Activated naive CD4-positive, alpha-beta T cell treated with anti-CD3 and anti-CD28 coated beads, Interleukin-2, amount 50 U/mL, for 16 hours (primary cell): Measurements from ENCODE around the gene RNF126.
"Not testable (repeated sequence)": the region's sequence is repeated elsewhere in the genome, so short reads cannot be mapped to it uniquely, and the experiment has no call there.

ENCODE experiments used
- DNase-seq: peaks from one replicate; pipeline ENCODE4 v3.0.0-alpha.2; 2020

Gene RNF126

DNA sequence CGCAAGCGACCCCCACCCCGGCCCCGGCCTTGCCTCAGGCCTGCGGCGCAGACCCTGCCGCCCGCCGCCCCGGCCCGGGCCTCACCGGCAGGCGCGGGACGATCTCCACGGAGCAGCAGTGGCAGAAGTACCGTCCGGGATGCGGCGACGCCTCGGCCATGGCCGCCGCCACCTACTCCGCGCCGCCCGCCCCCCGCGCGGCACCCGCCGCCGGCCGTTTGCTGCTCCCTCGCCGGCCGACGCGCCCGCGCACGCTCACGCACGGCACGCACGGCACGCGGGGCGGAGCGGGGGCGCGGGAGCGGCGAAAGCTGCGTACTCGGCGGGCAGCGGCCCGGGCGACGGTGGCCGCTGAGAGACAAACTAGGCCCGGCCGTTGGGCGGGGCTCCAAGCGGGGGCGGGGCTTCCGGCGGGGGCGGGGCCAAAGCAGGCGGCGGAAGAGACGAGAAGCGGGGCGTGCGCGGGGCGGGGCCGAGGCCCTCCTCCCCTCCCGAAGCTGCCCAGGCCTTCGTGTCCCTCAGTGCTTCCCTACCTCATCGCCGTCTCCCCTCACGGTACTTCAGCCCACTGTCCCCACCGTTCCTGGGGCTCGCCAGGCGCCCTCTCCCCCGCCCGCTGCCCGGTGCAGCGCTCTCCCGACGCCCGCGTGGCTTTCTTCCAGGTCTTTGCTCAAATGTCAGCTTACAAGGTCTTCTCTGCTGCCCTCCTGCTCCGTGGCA lies at the start of gene RNF126:
Gene RNF126 (minus strand): TSS at position 253 of the 720 bp plus-strand sequence. CDS start 93 bp downstream, at position 160.
- DNase-seq, result peak; percentile 90

DNA sequence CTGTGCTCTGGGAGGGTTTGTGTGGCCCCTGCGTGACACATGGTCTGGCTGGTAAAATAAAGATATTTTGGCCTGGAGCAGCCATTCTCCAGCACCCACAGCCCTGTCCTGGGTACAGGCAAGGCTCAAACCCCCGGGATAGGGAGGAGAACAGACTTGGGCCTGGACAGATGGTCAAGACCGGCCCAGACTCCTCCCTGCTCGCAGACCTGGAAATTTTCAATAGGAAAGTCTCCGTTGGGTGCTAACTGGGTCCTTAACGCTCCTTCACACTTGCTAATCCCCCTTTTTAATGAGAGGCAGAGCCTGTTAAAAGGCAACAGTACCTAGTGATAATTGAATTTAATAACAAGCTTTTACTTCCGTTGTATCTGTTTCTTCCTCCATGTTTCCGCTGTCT lies 48.2 kb upstream of the RNF126 start:
- DNase-seq, result no peak

DNA sequence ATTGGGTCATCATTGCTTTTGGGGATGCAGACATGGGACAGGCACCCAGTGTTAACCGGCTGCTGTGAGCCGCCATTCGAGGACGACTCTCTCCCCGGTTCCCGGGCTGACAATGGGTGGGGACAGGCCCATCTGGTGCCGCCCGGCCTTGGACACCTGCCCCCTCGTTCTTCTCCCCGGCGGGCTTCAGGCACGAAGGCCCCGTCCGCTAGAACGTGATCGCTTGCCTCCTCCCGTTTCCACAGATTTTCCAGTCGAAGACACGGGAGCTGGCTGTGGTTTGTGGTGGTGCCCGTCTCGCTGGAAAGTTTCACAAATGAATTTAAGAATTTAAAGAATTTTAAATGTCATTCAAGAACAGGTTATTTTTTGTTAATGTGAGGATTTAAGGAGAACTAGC lies 47.8 kb upstream of the RNF126 start:
- no peak for DNase-seq

DNA sequence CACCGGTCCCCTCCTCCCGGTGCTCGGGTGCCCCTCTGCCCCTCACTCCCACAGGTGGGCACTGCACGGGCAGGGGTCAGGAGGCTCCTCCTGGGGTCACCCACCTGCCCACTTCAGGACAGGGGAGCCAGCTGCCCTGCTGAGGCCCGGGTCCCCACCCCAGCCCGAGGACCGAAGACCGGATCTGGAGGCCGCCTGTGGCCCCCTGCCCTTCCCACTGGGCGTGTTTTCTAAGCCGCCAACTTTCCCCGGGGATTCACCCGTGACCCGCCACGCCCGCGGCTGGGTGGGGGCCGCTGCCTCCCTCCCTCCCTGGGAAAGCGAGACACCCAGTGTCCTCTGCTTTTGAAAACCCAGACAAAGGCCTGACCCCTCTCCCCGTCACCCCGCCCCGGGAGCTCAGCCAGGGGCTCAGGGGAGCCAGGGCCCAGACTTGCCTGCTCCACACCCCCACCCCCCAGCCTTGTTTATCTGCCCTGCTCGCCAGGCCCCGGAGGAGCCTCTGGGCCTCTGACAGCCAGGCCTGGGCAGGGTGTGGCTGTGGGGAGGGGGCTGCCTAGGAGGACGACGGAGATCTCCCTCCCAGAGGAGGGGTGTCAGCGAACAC lies 47.1 kb upstream of the RNF126 start:
- DNase-seq, result no peak

DNA sequence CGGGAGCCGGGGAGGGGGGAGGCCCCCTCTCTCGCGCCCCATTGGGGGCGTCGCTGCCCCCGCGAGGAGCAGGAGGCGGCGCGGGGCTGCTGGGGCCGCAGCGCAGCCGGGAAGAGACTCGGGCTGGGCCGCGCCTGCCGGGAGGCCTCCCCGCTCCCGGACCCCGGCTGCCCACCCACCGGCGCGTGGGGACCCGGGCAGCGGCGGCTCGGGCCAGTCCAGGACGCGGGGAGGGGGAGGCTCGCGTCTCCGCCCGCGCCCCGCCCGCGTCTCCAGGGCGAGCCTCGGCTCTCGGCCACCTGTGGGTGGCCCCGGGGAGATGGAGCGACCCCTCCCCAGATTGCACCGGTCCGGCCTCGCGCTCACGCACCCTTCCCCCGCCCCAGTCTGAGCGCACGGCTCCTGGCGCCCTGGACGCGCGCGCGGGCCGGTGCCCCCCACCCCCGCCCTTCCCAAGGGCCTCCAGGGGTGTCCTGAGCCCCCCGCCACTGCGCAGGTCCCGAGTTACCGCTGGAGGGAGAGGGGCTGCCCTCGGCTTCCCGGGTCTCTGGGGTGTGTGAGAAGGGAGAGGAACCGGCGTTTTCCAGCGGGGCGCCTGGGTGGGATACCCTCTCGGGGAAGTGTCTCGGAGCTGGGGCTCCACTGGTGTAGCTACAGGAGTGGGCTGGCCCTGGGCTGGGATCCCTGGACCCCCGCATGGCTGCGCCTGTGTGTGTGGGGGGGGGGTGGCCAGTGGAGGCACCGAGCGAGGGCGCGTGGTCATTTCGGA lies 46.4 kb upstream of the RNF126 start:
- DNase-seq, result no peak

DNA sequence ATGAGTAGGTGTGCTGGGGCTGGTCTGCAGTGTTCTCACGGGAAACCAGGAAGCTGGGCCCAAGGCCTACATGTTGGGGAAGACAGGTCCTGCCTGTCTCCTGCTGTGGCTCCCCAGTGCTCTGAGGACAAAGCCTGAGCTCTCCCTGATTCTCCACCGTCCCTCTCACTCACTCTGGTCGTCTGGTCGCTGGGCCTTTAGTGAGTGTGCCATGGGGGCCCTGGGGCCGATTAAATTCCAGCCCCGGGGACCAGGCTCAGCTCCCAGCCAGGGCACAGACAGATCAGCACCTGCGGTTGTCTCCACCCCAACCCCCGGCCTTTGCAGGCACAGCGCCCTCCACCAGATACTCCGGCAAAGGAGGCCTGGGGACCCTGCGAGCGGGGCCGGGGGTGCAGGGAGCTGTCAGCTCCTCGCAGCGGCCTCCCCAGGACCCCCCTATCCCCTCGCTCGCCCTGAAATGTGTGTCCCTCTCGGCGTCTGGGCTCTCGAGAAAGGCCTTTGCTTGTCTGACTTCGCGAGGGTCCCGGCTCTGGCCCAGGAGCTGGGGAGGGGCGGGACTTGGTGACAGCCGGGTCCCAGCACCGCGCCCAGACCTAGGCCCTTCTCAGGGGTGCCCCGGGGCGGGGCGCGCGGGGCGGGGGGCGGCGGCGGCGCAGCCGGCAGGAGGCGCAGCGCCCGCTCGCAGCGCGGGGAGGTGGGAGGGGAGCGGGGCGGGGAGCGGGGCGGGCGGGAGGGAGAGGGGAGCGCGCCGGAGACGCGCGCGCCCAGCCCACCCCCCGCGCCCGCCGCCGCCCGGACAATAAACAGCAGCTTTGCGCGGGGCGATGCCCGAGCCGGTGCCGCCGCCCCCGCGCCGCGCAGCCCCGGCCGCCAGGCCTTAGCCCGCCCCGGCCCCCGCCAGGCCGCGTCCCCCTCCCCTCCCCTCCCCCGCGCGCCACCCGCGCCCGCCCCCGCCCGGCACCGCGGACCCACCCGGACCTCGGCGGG lies 45.4 kb upstream of the RNF126 start, which contains the start of gene PALM:
Gene PALM (plus strand): TSS at position 782 of the 990 bp plus-strand sequence. CDS start 212 bp downstream, outside the sequence.
- no peak for DNase-seq

DNA sequence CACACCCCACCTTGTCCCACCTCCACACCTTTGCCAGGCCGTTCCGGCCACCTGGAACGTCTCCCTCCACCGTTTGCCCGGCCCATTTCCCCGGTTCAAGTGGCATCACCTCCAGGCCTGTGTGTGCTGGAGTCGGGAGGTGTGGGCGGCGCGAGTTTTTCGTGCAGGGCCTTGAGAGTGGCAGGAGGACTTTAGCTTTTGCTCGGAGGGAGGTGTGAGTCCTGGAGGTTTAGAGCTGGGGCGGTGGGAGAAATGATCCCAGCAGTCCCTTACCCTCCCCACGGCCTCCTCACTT lies 41.4 kb upstream of the RNF126 start:
- DNase-seq, result no peak

DNA sequence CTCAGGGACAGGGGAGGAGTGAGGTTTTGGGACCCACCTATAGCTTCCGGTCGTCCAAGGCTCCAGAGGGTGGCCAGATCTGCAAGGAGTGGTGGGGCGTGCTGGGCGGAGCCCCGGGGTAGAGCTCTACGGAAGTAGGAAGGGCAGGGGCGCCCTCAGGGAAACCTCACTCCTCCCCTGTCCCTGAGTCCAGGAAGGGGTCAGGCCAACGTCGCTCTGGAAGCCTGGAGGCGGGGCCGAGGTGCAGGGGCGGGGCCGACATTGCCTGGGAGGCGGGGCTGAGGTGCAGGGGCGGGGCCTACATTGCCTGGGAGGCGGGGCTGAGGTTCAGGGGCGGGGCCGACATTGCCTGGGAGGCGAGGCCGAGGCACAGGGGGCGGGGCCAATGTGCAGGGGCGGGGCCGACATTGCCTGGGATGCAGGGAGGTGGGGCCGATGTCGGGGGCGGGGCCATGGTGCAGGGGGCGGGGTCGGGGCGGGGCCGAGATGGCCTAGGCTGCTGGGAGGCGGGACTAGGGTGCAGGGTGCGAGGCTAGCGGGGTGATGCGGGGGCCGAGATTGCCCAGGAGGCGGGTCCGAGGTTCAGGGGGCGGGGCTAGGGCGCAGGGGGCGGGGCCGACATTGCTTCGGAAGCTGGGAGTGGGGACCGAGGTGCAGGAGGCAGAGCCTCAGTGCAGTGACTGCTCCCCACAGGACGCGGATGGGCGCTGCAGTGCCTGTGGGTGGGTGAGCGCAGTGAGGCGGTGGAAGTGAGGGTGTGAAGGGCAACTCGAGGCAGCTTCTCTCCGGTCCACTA lies 40.8 kb upstream of the RNF126 start:
- peak; percentile 57 for DNase-seq

DNA sequence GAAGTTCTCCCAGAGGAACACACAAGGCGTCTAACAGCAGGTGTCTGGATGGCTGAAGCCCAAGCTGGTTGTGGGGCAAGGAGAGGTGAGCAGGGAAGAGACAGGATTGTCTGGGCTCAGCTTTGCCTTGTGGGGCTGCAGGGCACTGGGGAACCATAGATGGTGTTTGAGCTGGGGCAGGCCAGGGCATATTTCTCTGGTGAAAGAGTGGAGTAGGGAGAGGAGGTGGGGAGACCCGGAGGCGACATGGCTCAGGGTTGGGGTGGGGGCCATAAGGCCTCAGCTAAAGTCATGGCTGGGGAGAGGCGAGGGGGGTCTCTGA lies 40.3 kb upstream of the RNF126 start:
- DNase-seq, result no peak

DNA sequence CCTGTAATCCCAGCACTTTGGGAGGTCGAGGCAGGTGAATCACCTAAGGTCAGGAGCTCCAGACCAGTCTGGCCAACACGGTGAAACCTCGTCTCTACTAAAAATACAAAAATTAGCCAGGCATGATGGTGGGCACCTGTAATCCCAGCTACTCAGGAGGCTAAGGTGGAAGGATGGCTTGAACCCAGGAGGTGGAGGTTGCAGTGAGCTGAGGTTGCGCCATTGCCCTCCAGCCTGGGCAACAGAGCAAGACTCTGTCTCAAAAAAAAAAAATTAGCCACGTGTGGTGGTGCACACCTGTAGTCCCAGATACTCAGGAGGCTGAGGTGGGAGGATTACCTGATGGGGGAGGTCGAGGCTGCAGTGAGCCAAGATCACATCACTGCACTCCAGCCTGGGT lies 39.8 kb upstream of the RNF126 start:
- DNase-seq, result not testable (repeated sequence)

DNA sequence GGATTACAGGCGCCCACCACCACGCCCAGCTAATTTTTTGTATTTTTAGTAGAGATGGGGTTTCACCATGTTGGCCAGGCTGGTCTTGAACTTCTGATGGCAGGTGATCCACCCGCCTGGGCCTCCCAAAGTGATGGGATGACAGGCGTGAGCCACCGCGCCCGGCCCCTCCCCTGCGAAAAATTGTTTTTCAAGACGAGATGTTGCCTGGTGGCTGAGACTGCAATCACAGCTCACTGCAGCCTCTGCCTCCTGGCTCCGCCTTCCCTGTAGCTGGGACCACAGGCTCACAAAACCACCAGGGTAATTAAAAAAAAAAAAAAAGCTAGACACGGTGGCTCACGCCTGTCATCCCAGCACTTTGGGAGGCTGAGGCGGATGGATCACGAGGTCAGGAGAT lies 36.9 kb upstream of the RNF126 start:
- not testable (repeated sequence) for DNase-seq

DNA sequence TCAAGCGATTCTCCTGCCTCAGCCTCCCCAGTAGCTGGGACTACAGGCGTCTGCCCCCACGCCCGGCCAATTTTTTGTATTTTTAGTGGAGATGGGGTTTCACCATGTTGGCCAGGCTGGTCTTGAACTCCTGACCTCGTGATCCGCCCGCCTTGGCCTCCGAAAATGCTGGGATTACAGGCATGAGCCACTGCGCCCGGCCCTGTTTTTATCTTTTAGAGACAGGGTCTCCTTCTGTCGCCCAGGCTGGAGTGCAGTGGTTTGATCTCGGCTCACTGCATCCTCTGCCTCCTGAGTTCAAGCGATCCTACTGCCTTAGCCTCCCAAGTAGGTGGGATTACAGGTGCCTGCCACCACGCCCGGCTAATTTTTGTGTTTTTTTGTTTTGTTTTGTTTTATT lies 35.5 kb upstream of the RNF126 start:
- DNase-seq, result not testable (repeated sequence)

DNA sequence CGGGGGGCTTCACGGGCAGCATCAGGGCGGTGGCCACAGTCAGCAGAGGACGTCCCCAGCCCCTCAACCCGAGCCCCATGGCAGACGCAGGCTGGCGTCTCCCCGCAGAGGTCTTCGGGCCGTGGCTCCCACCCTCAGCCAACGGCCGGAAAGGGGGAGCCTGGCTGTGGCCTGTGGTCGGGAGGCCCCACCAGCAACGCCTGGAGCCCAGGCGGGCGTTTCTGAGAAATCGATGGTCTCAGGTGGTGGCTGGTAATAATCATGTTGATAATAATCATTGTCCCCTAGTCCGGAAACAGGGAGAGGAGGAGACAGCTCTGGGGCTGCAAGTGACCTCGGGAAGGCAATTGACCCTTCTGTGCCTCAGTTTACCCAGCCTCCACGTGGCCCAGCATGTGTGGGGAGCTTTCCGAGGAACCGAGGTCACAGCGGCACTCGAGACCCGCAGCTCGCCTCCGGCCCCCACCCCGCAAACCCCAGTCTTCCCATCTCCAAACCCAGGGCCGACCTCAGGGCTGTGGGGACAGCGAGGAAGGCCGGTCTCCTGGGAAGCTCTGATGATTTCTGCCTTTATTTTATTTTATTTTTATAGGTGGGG lies 32.4 kb upstream of the RNF126 start, which contains the start of gene PRSS57:
Gene PRSS57 (minus strand): TSS at position 101 of the 598 bp plus-strand sequence. CDS start 22 bp downstream, at position 79.
- no peak for DNase-seq

DNA sequence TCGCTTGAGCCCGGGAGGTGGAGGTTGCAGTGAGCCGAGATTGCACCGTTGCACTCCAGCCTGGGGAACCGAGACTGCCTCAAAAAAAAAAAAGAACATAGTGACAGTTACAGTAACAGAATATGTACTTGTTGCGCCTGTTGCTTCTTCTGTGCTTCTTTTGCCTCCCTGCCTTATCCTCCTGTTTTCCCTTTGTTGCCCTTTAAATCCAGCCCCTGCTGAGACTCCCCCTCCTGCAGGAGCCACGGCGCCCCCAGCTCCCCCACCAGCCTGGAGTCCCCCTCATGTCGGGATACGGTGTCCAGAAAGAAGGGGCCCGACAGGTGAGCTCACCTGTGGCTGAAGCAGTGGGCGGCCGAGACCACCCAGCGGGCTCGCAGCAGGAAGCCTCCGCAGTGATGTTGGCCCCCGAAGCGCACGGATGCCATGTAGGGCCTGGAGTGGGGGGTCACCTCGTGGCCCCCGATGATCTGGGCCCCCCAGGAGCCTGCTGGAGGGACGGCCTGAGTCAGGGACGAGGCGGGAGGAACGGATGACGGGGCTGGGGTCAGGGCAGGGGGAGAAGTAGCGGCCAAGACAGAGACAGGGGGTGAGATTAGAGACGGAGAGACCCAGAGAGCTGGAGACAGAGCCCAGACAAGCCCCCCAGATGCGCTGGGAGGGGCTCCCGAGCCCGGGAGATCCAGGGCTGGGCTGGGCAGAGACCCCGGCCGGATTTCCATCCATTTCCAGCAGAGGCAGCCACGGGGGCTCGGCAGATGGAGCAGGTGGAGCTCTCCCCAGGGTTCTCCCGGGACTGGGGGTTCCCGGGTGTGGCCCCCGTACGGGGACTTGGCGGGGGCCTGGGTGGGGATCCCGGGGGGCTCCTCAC lies 31.7 kb upstream of the RNF126 start:
- DNase-seq, result no peak

DNA sequence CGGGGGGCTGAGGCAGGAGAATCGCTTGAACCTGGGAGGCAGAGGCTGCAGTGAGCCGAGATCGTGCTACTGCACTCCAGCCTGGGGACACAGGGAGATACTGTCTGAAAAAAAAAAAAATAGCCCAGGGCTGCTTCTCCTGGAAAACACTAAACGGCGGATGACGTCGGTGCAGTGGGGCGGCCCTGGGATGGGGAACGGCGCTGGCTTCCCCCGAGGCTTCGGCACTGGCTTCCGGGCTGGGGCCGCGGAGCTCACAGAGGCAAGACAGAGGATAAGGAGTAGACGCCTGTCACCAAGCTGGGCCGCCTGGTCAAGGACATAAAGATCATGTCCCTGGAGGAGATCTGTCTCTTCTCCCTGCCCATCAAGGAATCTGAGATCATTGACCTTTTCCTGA lies 27.2 kb upstream of the RNF126 start:
- DNase-seq, result no peak

DNA sequence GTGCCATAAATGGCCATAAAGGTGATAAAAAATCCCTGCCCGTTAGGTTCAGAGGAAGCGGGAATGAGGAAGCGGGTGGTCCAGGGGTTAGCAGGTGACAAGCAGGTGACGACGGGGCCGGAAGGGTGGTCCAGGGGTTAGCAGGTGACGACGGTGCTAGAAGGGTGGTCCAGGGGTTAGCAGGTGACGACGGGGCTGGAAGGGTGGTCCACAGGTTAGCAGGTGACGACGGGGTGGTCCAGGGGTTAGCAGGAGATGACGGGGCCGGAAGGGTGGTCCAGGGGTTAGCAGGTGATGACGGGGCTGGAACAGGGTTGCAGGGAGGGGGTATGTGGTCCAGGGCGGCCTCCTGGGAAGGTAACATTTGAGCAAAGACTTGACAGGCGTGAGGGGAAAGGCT lies 26.0 kb upstream of the RNF126 start:
- no peak for DNase-seq

DNA sequence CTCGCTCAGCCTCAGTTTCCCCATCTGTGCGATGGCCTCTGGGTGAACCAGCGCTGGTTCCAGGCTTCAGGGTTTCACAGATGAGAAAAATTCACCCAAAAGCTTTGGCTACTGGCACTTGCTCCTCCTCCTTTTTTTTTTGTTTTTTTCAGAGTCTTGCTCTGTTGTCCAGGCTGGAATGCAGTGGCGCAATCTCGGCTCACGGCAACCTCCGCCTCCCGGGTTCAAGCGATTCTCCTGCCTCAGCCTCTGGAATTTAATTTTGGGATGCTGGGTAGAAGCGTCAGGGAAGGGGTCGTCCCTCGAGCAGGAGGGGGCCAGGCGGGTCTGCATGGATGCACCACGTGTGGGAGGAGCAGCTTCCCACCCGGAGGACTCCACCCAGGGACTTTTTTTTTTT lies 25.2 kb upstream of the RNF126 start:
- DNase-seq, result no peak

DNA sequence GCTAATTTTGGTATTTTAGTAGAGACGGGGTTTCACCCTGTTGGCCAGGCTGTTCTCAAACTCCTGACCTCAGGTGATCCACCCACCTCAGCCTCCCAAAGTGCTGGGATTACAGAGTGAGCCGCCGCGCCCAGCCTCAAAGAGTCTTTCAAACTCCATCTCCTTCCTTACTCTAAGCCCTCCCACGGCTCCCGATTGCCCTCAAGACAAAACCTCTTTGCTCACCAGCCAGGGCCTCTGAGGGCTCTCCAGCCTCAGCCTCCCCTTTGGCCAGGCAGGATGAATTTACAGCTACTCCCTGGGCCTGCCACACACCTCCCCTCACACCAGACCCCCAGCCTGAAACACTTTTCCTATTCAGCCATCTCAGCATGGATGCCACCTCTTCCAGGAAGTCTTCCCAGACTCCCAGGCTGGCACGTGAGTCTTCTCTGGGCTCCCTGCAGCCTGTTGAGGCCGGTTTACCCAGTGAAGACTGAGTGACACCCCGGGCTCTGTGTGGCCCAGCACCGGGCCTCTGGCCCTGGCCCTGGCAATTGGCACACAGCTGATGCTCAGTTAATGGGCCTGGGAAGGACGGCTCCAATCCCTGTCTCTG lies 24.7 kb upstream of the RNF126 start:
- no peak for DNase-seq

DNA sequence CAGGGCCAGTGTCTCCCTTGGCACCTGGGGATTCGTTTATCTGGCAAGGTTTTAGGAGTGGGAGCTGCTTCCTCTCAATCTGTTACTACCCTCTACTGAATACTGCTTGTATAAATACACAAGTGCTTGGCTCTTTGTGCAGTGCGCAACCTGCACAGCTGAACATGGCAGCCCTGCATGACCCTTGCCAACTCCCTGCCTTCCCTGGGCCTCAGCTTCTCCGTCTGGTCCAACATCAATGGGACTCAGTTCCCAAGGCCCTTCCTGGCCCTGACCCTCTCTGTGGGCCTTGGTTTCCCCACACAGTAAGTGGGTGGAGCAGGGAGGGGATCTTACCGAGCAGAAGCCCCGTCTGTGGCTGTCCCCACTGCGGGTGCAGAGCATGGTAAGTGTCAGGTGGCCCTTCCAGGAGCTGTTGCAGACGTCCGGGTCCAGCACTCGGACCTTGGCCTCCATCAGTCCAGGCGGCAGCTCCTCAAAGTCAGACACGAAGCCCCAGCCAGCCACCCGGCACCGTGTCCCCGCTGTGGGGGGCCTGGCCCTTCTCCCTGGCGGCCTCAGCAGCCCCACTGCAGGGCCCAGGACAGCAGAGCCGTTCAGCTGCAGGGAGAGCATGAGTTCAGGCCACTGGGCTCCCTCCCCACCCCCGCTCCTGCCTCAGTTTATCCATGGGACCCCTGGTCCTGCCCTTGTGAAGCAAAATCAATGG lies 23.7 kb upstream of the RNF126 start:
- no peak for DNase-seq
